B cell (primary cell): ENCODE data around the gene IL17REL. TPM values are rescaled to one million over a fixed set of nuclear protein-coding genes. Genes with fewer than 3 reads are reported as not detected.

Experiments
- ATAC-seq: fragments of 200-7000 bp; cut with Tn5 transposase; one replicate; pipeline ENCODE4 v1.10.0; 2021; ENCODE audit warnings: low read depth, mild to moderate bottlenecking, moderate number of reproducible peaks, moderate library complexity
- CTCF ChIA-PET: fragments of 350-600 bp; sonication (Branson Sonifier 250); formaldehyde crosslinking; loops from one replicate; lab custom pipeline; 2021; ENCODE audit warnings: antibody characterized with exemption, inconsistent platforms; lab: Charles Lee
- POLR2A ChIA-PET: fragments of 350-600 bp; sonication (Branson Sonifier 250); formaldehyde crosslinking; loops from one replicate; lab custom pipeline; 2021; ENCODE audit warnings: antibody characterized with exemption; lab: Charles Lee
- DNase-seq: peaks from one replicate; pipeline ENCODE4 v3.0.0; 2013
- H2AFZ ChIP-seq: 2 replicates; pipeline ENCODE4 v1.6.1; 2012; ENCODE audit warnings: mild to moderate bottlenecking, low read depth, low read length; ENCODE audit not compliant: insufficient read depth, poor library complexity, severe bottlenecking
- H3K27ac ChIP-seq, 2 donors: 1 replicate in 1 of 2; 2 replicates in 1 of 2; pipeline ENCODE4 v1.5.1; 2012 to 2013; ENCODE audit warnings: low read length in 2 of 2, mild to moderate bottlenecking in 2 of 2, moderate library complexity in 1 of 2
- H3K27me3 ChIP-seq, 4 experiments: fragments of 200-600 bp in 1 of 4; sonication (generic) in 1 of 4; replicated peaks in 1 of 4; 1 replicate in 2 of 4; 2 replicates in 2 of 4; pipeline versions ENCODE4 v1.6.1 to v1.7.0; 2013 to 2016; ENCODE audit warnings: low read length in 3 of 4, mild to moderate bottlenecking in 2 of 4, mixed read lengths in 1 of 4, moderate library complexity in 1 of 4; ENCODE audit not compliant: insufficient read depth in 4 of 4, control insufficient read depth in 3 of 4; ENCODE audit errors: control extremely low read depth in 1 of 4
- H3K36me3 ChIP-seq, 2 experiments: replicated peaks in 1 of 2; 1 replicate in 1 of 2; 2 replicates in 1 of 2; pipeline versions ENCODE4 v1.6.1 to v1.7.1; 2013; ENCODE audit warnings: low read length in 1 of 2; ENCODE audit not compliant: insufficient read depth in 2 of 2, control insufficient read depth in 1 of 2; ENCODE audit errors: control extremely low read depth in 1 of 2, extremely low read depth in 1 of 2
- H3K4me1 ChIP-seq, 2 donors: fragments of 200-600 bp in 1 of 2; sonication (generic) in 1 of 2; 1 replicate in 1 of 2; 2 replicates in 1 of 2; pipeline versions ENCODE4 v1.5.1 to v1.6.1; 2013 to 2017; ENCODE audit warnings: low read length in 2 of 2; ENCODE audit not compliant: control insufficient read depth in 2 of 2, insufficient read depth in 2 of 2
- H3K4me2 ChIP-seq: replicated peaks from 2 replicates; pipeline ENCODE3; 2012; ENCODE audit warnings: mild to moderate bottlenecking, low read depth, low read length; ENCODE audit not compliant: poor library complexity, severe bottlenecking
- H3K4me3 ChIP-seq, 5 experiments: fragments of 200-600 bp in 1 of 5; sonication (generic) in 1 of 5; 1 replicate in 3 of 5; 2 replicates in 2 of 5; pipeline versions ENCODE4 v1.5.1 to v1.7.0; 2011 to 2016; ENCODE audit warnings: low read length in 4 of 5, mild to moderate bottlenecking in 4 of 5, low read depth in 2 of 5, control low read depth in 1 of 5, moderate library complexity in 1 of 5; ENCODE audit not compliant: insufficient read depth in 1 of 5; ENCODE audit errors: control extremely low read depth in 1 of 5, extremely low read depth in 1 of 5
- H3K79me2 ChIP-seq: fragments of 200-600 bp; sonication (generic); one replicate; pipeline ENCODE4 v1.6.0; 2016; ENCODE audit warnings: low read length; ENCODE audit not compliant: control insufficient read depth, insufficient read depth
- H3K9ac ChIP-seq: fragments of 200-600 bp; sonication (generic); 2 replicates; pipeline ENCODE4 v1.6.1; 2017; ENCODE audit warnings: mild to moderate bottlenecking, low read length, moderate library complexity
- H3K9me3 ChIP-seq, 3 donors: one replicate each; pipeline versions ENCODE4 v1.6.1 to v1.7.1; 2013; ENCODE audit warnings: low read length in 2 of 3; ENCODE audit not compliant: control insufficient read depth in 2 of 3, insufficient read depth in 1 of 3; ENCODE audit errors: control extremely low read depth in 1 of 3
- H4K20me1 ChIP-seq: 2 replicates; pipeline ENCODE4 v1.6.0; 2012; ENCODE audit warnings: mild to moderate bottlenecking, low read length; ENCODE audit not compliant: insufficient read depth, control insufficient read depth, poor library complexity, severe bottlenecking
- H3K27ac Mint-ChIP-seq: one replicate; pipeline ENCODE4 v1.8.0; 2021; ENCODE audit warnings: mixed read lengths
- H3K27me3 Mint-ChIP-seq: one replicate; pipeline ENCODE4 v1.8.0; 2021; ENCODE audit warnings: mixed read lengths
- H3K4me1 Mint-ChIP-seq: one replicate; pipeline ENCODE4 v1.8.0; 2021; ENCODE audit warnings: mixed read lengths
- H3K4me3 Mint-ChIP-seq: one replicate; pipeline ENCODE4 v1.8.0; 2021; ENCODE audit warnings: mixed read lengths
- H3K9me3 Mint-ChIP-seq: one replicate; pipeline ENCODE4 v1.8.0; 2022; ENCODE audit warnings: mixed read lengths; ENCODE audit not compliant: insufficient read depth
- EZH2 ChIP-seq: IDR thresholded peaks from 2 replicates; pipeline ENCODE4 v1.6.1; 2012; ENCODE audit warnings: borderline replicate concordance, low read depth, mild to moderate bottlenecking, moderate library complexity, low read length; ENCODE audit not compliant: insufficient read depth, poor library complexity, severe bottlenecking
- WGBS: methylation state at CpG from one replicate; pipeline ENCODE4 v1.1.5; 2013; ENCODE audit warnings: missing lambda C conversion rate; ENCODE audit not compliant: insufficient coverage; 5-methylcytosine and 5-hydroxymethylcytosine counted together
- intact Hi-C: fragments of 100-400 bp; cut with micrococcal nuclease; formaldehyde crosslinking; loops from one replicate; pipeline ENCODE4 v1.10.0; 2022
- polyA plus RNA-seq: library from polyadenylated mRNA; depleted of rRNA; stranded (reverse); fragments of >200 nt; gene quantifications from 2 replicates; pipeline ENCODE4 v1.2.3, GENCODE V29; 2012
- total RNA-seq, 2 donors: library from RNA; stranded (reverse); fragments of 120-200 nt in 1 of 2; gene quantifications; 1 replicate in 1 of 2; 2 replicates in 1 of 2; pipeline versions ENCODE4 v1.2.3 to v1.2.4, GENCODE V29; 2013 to 2022
- TF ChIP-seq, protein P1 (sequence below): fragments of 200-600 bp; IDR thresholded peaks from one replicate; pipeline ENCODE4 v1.8.0; 2022; ENCODE audit warnings: antibody characterized with exemption, mild to moderate bottlenecking

IL17REL gene
- total and polyA plus RNA-seq, 2 donors (not counting 1 experiment from before 2014, with no cell fraction given): 0.09 to 0.10 TPM

GRCh38 chr22:50040717-50041116 lies 28.2 kb upstream of the IL17REL start:
- no peak for TF ChIP-seq EZH2
- TF ChIP-seq, protein P1, sequence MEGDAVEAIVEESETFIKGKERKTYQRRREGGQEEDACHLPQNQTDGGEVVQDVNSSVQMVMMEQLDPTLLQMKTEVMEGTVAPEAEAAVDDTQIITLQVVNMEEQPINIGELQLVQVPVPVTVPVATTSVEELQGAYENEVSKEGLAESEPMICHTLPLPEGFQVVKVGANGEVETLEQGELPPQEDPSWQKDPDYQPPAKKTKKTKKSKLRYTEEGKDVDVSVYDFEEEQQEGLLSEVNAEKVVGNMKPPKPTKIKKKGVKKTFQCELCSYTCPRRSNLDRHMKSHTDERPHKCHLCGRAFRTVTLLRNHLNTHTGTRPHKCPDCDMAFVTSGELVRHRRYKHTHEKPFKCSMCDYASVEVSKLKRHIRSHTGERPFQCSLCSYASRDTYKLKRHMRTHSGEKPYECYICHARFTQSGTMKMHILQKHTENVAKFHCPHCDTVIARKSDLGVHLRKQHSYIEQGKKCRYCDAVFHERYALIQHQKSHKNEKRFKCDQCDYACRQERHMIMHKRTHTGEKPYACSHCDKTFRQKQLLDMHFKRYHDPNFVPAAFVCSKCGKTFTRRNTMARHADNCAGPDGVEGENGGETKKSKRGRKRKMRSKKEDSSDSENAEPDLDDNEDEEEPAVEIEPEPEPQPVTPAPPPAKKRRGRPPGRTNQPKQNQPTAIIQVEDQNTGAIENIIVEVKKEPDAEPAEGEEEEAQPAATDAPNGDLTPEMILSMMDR: no peak
- no peak overlapping the region for H3K27ac Mint-ChIP-seq
- H3K4me2 ChIP-seq: no peak overlapping the region

GRCh38 chr22:50039669-50040443 lies 27.3 kb upstream of the IL17REL start:
- ChIA-PET POLR2A (no interaction called here), CTCF (no interaction called here)
- no peaks in the 10 kb centered on the region for H4K20me1 ChIP-seq
- H3K4me3 ChIP-seq: no peak overlapping the region
- TF ChIP-seq, protein P1: no peak
- no peak for TF ChIP-seq EZH2
- DNase-seq (no peak), ATAC-seq (no peak)
- no peak overlapping the region for H2AFZ ChIP-seq
- peaks cover 2% of the 10 kb centered on the region for H3K4me1 Mint-ChIP-seq
- peaks cover 0 to 5% (median 0%) of the 10 kb centered on the region in 4 experiments for H3K27me3 ChIP-seq
- H3K4me3 Mint-ChIP-seq: no peak overlapping the region
- H3K27ac Mint-ChIP-seq: no peak overlapping the region
- peaks cover 18% of the 10 kb centered on the region for H3K27me3 Mint-ChIP-seq
- no peak overlapping the region for H3K9ac ChIP-seq
- no peak overlapping the region for H3K27ac ChIP-seq
- intact Hi-C loops: no loop called here
- peaks cover 0 to 13% (median 5%) of the 10 kb centered on the region in 3 donors for H3K9me3 ChIP-seq
- H3K79me2 ChIP-seq: no peaks in the 10 kb centered on the region
- no peak overlapping the region for H3K4me2 ChIP-seq
- peaks cover 5% of the 10 kb centered on the region for H3K9me3 Mint-ChIP-seq
- peaks cover 2 to 4% of the 10 kb centered on the region in 2 donors for H3K4me1 ChIP-seq
- WGBS: 94% methylated on average over 29 of the region's 29 CpGs
- no peaks in the 10 kb centered on the region for H3K36me3 ChIP-seq

More at GRCh38 chr22:50040717-50041116, 28.2 kb upstream of the IL17REL start:
- no peak overlapping the region for H3K4me3 Mint-ChIP-seq
- intact Hi-C loops: no loop called here
- Histone ChIP-seq H3K4me3 (no peak overlapping the region), H3K4me1 (no peaks in the 10 kb centered on the region), H3K9me3 (peaks cover 0 to 13% (median 5%) of the 10 kb centered on the region in 3 donors), H3K79me2 (no peaks in the 10 kb centered on the region), H4K20me1 (no peaks in the 10 kb centered on the region), H3K36me3 (no peaks in the 10 kb centered on the region), H3K27ac (no peak overlapping the region), H2AFZ (no peak overlapping the region), H3K27me3 (peaks cover 0 to 5% (median 0%) of the 10 kb centered on the region in 4 experiments), H3K9ac (no peak overlapping the region)
- ChIA-PET POLR2A (no interaction called here), CTCF (no interaction called here)
- WGBS: 98% methylated on average over 7 of the region's 7 CpGs
- no peaks in the 10 kb centered on the region for H3K4me1 Mint-ChIP-seq
- peaks cover 18% of the 10 kb centered on the region for H3K27me3 Mint-ChIP-seq
- ATAC-seq: no peak
- DNase-seq: no peak
- peaks cover 5% of the 10 kb centered on the region for H3K9me3 Mint-ChIP-seq
